DND-41 (cell line): ENCODE data around the gene FAM216A.

Source experiments
- EZH2 ChIP-seq: IDR thresholded peaks from 3 replicates; pipeline ENCODE4 v1.6.1; 2012; ENCODE audit warnings: borderline replicate concordance, low read depth, mild to moderate bottlenecking, moderate library complexity, low read length, inconsistent platforms; ENCODE audit not compliant: severe bottlenecking
- TF ChIP-seq, protein P1 (sequence below): IDR thresholded peaks from 2 replicates; pipeline ENCODE4 v1.5.1; 2012; ENCODE audit warnings: borderline replicate concordance, low read length, moderate library complexity, mild to moderate bottlenecking; ENCODE audit not compliant: poor library complexity, severe bottlenecking; ENCODE audit errors: extremely low read depth

DNA sequence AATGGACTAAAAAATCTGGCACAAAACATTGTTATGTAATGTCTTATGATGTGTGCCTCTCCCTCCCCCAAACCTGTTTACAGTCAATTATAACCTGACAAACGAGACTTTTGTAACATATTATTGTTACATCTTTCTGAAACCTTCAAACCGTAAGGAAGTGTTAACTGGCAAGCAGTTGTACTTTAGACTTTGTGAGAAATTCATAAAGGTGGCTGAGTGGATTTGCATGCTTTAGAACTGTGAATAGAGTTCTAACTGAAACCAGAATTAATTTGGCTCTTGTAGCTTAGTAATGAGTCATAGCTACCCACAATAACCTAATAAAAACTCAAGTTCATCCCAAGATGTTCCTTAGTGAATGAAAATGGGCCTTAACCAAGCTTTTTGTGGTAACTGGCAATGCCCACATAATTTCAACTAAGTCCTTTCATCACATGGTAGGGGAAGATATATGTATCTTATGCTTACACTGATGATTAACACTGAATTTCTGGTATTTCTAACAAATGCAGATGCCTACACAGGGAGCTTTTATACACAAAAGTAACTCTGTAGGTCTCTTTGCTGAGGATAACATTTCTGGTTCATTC, 63.2 kb downstream of the FAM216A start:
- TF ChIP-seq, protein P1, sequence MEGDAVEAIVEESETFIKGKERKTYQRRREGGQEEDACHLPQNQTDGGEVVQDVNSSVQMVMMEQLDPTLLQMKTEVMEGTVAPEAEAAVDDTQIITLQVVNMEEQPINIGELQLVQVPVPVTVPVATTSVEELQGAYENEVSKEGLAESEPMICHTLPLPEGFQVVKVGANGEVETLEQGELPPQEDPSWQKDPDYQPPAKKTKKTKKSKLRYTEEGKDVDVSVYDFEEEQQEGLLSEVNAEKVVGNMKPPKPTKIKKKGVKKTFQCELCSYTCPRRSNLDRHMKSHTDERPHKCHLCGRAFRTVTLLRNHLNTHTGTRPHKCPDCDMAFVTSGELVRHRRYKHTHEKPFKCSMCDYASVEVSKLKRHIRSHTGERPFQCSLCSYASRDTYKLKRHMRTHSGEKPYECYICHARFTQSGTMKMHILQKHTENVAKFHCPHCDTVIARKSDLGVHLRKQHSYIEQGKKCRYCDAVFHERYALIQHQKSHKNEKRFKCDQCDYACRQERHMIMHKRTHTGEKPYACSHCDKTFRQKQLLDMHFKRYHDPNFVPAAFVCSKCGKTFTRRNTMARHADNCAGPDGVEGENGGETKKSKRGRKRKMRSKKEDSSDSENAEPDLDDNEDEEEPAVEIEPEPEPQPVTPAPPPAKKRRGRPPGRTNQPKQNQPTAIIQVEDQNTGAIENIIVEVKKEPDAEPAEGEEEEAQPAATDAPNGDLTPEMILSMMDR: no peak
- TF ChIP-seq EZH2: no peak
